ENCODE measurements around the gene FSD1. TPM values are rescaled to one million over a fixed set of nuclear protein-coding genes. Genes with fewer than 3 reads are reported as not detected.

The FSD1 gene
- total and polyA plus RNA-seq, 9 of the 15 experiments (the other 6 are each of a cell fraction or from before 2014, with no cell fraction given): 0.11 to 1.9 (median 0.94) TPM; not detected in 1

- TF ChIP-seq UBTF (IDR thresholded peaks at IDR 0.05; ENCODE audit: borderline replicate concordance in 1 of 2, low read depth in 2 of 2, low read length in 2 of 2): peak; percentile 58 to 100; a peak in 3 of 4 replicates
- TF ChIP-seq ZNF124 (CRISPR knock-in tag; IDR thresholded peaks at IDR 0.05): no peak
- no peak for TF ChIP-seq BRD4 (IDR thresholded peaks at IDR 0.05)
- no peak for TF ChIP-seq RERE (CRISPR knock-in tag; IDR thresholded peaks at IDR 0.05; ENCODE audit: borderline replicate concordance)
- TF ChIP-seq MCM3 (IDR thresholded peaks at IDR 0.05): no peak
- TF ChIP-seq PURB (CRISPR knock-in tag; IDR thresholded peaks at IDR 0.05; ENCODE audit: low read depth): no peak
- TF ChIP-seq, protein P1, sequence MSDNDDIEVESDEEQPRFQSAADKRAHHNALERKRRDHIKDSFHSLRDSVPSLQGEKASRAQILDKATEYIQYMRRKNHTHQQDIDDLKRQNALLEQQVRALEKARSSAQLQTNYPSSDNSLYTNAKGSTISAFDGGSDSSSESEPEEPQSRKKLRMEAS (CRISPR knock-in tag; IDR thresholded peaks at IDR 0.05): peak; percentile 85
- no peak for TF ChIP-seq KAT7 (CRISPR knock-in tag; IDR thresholded peaks at IDR 0.05; ENCODE audit: borderline replicate concordance)
- no peak for TF ChIP-seq RBM22 (IDR thresholded peaks at IDR 0.05; ENCODE audit: low read depth, low read length, poor library complexity, severe bottlenecking)
- TF ChIP-seq RREB1 (CRISPR knock-in tag; IDR thresholded peaks at IDR 0.05): 0 out of 2 replicates have a peak, but pooled peaks have one; percentile 37
- peak; percentile 81 for TF ChIP-seq CHD2 (IDR thresholded peaks at IDR 0.05; ENCODE audit: low read depth, low read length)
These were observed 24.0 kb downstream of the FSD1 start (continued) for GRCh38 chr19:4328243-4328990.
